Activated T-cell treated with anti-CD3 and anti-CD28 coated beads for 1 hour (primary cell): ENCODE results near the gene HMCN1.
"Not testable (repeated sequence)": the region's sequence is repeated elsewhere in the genome, so short reads cannot be mapped to it uniquely, and the experiment has no call there.

ENCODE experiments used
- DNase-seq: peaks from one replicate; pipeline ENCODE4 v3.0.0-alpha.2; 2020; ENCODE audit warnings: low read depth

Gene HMCN1

GRCh38 chr1:186155594-186155993 lies 421.4 kb downstream of the HMCN1 start:
- DNase-seq: no peak

DNA sequence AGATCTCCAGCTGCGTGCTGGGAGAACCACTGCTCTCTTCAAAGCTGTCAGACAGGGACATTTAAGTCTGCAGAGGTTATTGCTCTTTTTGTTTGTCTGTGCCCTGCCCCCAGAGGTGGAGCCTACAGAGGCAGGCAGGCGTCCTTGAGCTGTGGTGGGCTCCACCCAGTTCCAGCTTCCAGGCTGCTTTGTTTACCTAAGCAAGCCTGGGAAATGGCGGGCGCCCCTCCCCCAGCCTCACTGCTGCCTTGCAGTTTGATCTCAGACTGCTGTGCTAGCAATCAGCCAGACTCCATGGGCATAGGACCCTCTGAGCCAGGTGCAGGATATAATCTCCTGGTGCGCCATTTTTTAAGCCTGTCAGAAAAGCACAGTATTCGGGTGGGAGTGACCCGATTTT lies 428.7 kb downstream of the HMCN1 start:
- DNase-seq: not testable (repeated sequence)

DNA sequence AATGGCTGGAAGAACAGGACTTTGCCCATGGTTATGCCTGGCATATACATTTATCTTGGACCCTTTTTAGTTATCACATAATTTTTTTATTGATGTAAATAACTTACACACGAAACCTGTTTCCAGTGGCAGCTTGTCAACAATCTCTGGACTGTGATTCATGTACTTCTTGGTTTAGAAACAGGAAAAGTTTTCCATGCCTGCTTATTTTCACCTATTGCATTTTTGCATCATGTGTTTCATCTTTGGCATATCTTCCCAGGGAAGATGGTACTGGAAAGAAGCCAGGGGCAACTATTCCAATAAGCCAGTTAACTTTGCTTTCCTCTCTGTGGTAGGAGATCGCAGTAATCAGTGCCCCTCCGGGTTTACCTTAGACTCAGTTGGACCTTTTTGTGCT lies 430.6 kb downstream of the HMCN1 start:
- no peak for DNase-seq

GRCh38 chr1:186165303-186165702 lies 431.1 kb downstream of the HMCN1 start:
- DNase-seq: no peak

- DNase-seq: no peak
Measured at GRCh38 chr1:186167096-186167668, 433.0 kb downstream of the HMCN1 start.

- no peak for DNase-seq
Measured at GRCh38 chr1:186175588-186175987, 441.4 kb downstream of the HMCN1 start.

- DNase-seq: no peak
Measured at GRCh38 chr1:186178426-186179043, 444.3 kb downstream of the HMCN1 start.

- DNase-seq: no peak
Measured at GRCh38 chr1:186179231-186179630, 445.0 kb downstream of the HMCN1 start.

GRCh38 chr1:186183219-186183618 lies 449.0 kb downstream of the HMCN1 start:
- no peak for DNase-seq

DNA sequence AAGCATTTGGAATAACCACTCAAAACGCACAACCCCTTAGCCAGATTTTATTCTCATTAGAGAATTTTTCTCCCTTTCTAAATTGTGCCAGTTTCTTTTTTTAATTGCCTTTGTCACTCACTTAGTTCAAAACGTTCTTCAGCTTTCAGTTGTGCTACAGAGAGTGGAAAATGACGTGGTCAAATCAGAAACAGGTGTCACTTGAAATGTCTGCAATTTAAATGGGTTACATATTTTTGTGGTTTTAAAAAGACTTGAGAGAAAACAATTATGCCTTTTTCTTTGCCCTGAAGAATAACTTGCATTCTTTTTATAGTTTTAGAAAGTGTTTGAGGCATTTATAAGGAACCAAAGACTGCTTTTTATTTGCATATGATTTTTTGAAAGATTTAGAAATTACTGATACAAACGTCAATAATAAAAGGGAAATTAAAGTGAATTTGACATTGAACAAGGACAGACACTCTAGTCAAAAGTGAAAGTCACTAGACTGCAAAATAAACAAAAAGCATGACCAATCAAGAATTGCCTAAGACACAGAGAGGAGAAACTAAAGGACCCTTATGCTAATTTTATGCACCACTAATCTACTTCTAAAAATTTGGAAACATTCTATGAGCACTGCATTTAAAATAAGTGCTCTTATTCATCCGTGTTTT lies 449.9 kb downstream of the HMCN1 start:
- no peak for DNase-seq

GRCh38 chr1:186186251-186186650 lies 452.1 kb downstream of the HMCN1 start:
- not testable (repeated sequence) for DNase-seq

- no peak for DNase-seq
Measured at GRCh38 chr1:186187601-186188000, 453.4 kb downstream of the HMCN1 start.

GRCh38 chr1:186188004-186188539 lies 453.9 kb downstream of the HMCN1 start:
- DNase-seq: no peak

DNA sequence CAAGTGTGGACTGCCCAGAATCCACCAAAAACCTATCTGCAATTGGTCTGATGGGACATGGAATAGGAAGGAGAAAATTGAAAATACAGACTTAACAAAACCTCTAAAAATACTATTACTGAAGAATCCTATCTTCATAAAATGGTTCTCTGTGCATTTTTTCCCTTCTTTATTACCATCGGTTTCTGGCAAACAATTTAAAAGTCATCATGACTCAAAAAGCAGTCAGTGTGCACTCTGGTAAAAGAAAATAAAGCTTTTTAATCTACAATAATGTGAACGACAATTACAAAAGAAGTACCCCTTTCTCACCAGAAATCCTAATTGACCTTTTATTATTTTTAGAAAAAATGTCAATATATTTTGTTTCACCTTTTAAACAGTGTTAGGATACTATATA lies 454.5 kb downstream of the HMCN1 start:
- DNase-seq: no peak

DNA sequence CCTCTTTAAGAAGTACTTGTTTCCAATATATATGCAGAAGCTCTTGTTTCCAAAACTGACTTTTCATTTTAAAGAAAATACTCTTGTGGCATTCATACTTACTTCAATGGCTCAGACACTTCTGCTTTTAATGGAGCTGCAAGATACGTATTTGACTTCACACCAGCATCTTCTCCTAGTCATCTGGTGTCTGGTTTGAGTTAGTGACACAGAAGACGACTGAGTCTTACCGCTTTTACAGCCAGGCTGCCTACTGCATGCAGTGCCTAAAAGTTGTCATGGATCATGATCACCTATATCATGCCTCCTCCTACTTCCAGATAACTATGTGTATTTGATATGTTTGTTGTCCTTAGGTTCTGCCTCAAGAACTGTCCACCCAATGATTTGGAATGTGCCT lies 455.0 kb downstream of the HMCN1 start:
- no peak for DNase-seq

DNA sequence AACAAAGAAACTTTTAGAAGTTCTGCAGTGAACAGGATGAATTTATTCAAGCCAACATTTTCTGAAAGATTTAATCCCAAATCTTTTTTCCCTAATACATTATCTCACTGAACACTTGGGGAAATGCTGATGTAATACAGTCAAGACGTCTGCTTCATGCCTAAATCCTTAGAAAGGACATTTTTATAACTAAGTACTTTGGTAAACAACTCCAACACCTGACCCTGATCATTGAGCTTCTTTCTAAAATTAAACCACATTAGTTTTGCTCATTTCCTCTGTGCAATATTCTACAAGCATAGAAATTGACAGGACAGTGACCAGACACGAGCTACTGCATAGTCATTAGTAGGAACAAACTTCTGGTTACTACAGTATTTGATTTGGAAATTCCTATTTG lies 457.3 kb downstream of the HMCN1 start:
- no peak for DNase-seq

DNA sequence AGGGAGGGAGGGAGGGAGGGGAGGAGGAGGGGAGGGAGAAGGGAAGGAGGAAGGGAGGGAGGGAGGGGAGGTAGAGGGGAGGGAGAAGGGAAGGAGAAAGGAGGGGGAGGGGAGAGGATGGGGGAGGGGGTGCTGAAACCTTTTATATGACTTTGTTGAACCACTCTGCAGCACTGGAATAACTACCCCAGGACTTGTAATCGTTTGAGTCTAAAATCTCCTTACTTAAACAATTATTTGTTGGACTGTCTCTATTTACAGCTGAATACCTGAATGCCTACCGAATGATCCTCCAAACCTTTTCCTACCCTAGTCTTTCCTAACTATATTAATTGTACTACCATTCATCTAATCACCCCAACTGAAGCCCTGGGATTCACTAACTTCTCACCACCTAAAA lies 459.0 kb downstream of the HMCN1 start:
- DNase-seq: no peak

DNA sequence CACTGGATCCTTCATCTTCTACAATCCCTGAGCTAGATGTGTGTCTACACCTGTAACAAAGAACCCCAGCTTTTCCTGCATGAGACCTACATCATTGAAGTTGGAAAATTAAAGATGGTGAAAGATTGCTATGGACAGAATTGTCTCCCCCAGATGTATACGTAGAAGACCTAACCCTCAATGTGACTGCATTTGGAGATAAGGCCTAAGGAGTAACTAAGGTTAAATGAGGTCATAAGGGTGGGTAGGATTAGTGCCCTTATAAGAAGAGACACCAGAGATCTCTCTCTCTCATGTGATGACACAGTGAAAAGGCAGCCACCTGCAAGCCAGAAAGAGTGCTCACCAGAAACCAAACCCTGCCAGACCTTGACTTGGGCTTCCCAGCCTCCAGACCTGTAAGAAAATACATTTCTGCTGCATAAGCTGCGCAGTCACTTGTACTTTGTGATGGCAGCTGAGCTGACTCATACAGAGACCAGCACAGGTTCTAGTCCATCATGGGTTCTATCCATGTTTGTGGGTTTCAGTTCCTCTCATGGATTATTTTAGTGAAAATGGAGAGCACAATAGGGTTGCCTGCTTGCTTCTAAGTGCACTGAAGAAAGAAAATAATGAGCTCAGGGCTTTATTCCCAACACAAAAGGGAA lies 460.0 kb downstream of the HMCN1 start:
- DNase-seq: no peak

DNA sequence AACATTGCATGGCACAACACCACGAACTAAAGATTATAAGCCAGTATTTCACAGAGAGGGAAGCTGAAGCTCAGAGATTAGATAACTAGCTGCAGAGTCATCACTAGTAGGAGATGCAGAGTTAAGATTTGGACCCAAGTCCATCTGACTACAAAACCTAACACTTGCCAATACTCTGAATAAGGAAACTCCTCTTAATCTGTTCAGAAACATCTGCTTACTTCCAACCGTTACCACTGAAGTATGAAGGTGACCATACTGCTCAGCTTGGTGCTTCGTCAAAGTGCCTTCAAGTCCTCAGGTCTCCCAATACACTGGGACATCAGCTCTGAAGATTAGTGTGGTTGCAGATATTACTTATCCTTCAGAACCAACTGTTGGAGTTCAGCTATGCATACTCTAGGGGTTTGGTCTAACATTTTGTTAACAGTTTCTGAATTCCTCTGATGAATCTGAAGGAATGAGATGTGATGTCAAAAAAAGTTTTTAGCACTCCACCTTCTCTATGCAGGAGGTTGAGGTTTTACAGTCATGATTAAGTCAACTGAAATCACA lies 461.3 kb downstream of the HMCN1 start:
- DNase-seq: no peak

DNA sequence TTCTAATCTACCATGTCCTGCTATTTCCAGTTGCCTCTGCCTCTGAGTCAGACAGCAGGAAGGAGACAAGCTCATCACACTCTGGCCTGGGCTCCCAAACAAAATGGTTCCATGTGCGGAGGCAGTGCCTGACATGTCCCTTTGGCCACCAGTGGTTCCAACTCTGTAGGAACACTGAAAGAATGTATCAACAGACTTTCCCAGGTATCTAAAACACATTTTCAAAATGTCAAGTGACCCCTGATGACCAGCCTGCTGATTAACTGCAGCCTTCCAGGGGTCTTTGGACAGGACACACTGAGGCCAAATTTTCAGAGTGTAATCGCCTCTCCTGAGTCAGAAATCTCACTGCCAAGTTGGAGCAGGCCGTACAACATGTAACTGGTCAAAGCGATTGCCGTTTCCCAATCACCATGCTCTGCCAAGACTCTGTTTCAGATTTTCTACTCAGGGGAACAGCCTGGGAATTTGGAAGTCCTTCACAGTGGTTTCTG lies 468.1 kb downstream of the HMCN1 start:
- no peak for DNase-seq

DNA sequence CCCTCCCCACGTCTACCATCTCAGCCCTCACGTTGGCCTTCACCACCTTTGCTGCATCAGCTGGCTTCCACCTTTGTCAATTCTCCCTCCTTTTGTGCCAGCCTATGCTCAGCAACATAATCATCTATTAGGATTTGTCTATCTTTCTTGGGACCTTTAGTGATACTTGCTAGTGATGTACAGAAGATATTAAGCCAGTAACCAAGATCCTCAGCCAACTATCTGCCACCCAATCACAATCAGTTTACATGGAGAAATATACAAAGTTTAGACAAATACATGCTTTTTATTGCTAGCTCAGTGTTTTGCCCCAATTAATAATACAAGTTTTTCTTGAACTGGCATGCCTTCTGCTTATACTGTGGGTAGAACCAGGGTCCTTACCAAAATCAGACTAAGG lies 468.6 kb downstream of the HMCN1 start:
- no peak for DNase-seq

DNA sequence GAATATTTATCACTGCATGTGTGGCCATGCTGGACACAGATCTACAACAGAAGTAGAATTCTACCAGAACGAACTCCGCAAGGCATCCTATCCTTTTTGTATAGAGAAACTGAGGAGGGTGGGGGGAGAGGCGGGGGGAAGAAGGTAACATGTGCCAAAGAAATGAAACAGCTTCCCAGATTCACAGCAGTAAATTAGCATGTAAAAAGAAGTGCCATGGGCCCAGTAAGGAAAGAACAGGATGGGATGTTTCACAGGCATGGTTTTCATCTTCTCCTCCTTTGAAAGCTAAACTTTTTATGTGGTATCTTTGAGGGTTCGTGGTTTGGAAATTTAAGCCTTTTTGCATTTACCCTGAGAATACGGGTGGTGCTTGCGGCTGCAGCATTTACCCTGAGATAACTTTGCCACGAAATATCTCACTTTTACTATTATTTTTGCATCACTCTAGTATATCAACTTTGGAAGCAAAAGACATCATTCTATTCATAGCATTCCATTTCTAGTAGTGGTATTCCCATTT lies 471.9 kb downstream of the HMCN1 start:
- no peak for DNase-seq
